HepG2 (cell line): ENCODE results near the gene KCTD1. TPM values are rescaled to one million over a fixed set of nuclear protein-coding genes. Genes with fewer than 3 reads are reported as not detected.

Source experiments
- BCL6 ChIP-seq: IDR thresholded peaks from 2 replicates; pipeline ENCODE4 v1.6.1; 2016; ENCODE audit warnings: missing genetic modification reagents, missing compliant biosample characterization
- DPF2 ChIP-seq: sonication (generic); formaldehyde crosslinking; IDR thresholded peaks from 2 replicates; pipeline ENCODE4 v1.4.0; 2020; ENCODE audit warnings: mild to moderate bottlenecking, low read depth, missing genetic modification reagents, borderline replicate concordance
- EED ChIP-seq: sonication (generic); formaldehyde crosslinking; IDR thresholded peaks from 2 replicates; pipeline ENCODE4 v1.5.0; 2020; ENCODE audit warnings: mild to moderate bottlenecking, missing genetic modification reagents
- FOXJ3 ChIP-seq: sonication (generic); formaldehyde crosslinking; IDR thresholded peaks from 2 replicates; pipeline ENCODE4 v1.4.0; 2020; ENCODE audit warnings: missing genetic modification reagents, mild to moderate bottlenecking, borderline replicate concordance
- FOXP4 ChIP-seq: sonication (generic); formaldehyde crosslinking; IDR thresholded peaks from 2 replicates; pipeline ENCODE4 v1.4.0; 2020; ENCODE audit warnings: missing genetic modification reagents
- GABPB1 ChIP-seq: IDR thresholded peaks from 2 replicates; pipeline ENCODE4 v1.6.1; 2016; ENCODE audit warnings: mild to moderate bottlenecking, missing genetic modification reagents, moderate library complexity, missing compliant biosample characterization
- GATAD1 ChIP-seq: IDR thresholded peaks from 2 replicates; pipeline ENCODE4 v1.6.1; 2016; ENCODE audit warnings: missing genetic modification reagents, missing compliant biosample characterization
- GTF3A ChIP-seq: sonication (generic); formaldehyde crosslinking; conservative IDR thresholded peaks from 2 replicates; pipeline ENCODE4 v1.4.0; 2020; ENCODE audit warnings: mild to moderate bottlenecking, missing genetic modification reagents
- JUN ChIP-seq: sonication (generic); formaldehyde crosslinking; IDR thresholded peaks from 2 replicates; pipeline ENCODE4 v1.4.0; 2020; ENCODE audit warnings: mild to moderate bottlenecking, missing genetic modification reagents
- KLF11 ChIP-seq: IDR thresholded peaks from 2 replicates; pipeline ENCODE4 v1.6.1; 2016; ENCODE audit warnings: missing compliant biosample characterization
- MAFF ChIP-seq: IDR thresholded peaks from 2 replicates; pipeline ENCODE4 v1.6.1; 2011; ENCODE audit warnings: low read depth, low read length, improper control_type of control experiment
- MTA1 ChIP-seq: sonication (generic); formaldehyde crosslinking; IDR thresholded peaks from 2 replicates; pipeline ENCODE4 v1.4.0; 2020; ENCODE audit warnings: missing genetic modification reagents, mild to moderate bottlenecking, borderline replicate concordance
- NCOA2 ChIP-seq: sonication (generic); formaldehyde crosslinking; IDR thresholded peaks from 2 replicates; pipeline ENCODE4 v1.8.0; 2022; ENCODE audit warnings: inconsistent platforms
- RAD21 ChIP-seq: fragments of 450-650 bp; formaldehyde crosslinking; IDR thresholded peaks from 2 replicates; pipeline ENCODE4 v1.5.0; 2020; ENCODE audit warnings: mild to moderate bottlenecking
- RXRB ChIP-seq: IDR thresholded peaks from 2 replicates; pipeline ENCODE4 v1.6.1; 2016; ENCODE audit warnings: borderline replicate concordance, missing genetic modification reagents, missing compliant biosample characterization
- SALL1 ChIP-seq: sonication (generic); formaldehyde crosslinking; IDR thresholded peaks from 2 replicates; pipeline ENCODE4 v1.8.0; 2022; ENCODE audit warnings: mild to moderate bottlenecking, missing genetic modification reagents
- SAP130 ChIP-seq: IDR thresholded peaks from 2 replicates; pipeline ENCODE4 v1.6.1; 2016; ENCODE audit warnings: low read depth
- SPEN ChIP-seq: sonication (generic); formaldehyde crosslinking; IDR thresholded peaks from 2 replicates; pipeline ENCODE4 v1.5.1; 2020; ENCODE audit warnings: low read depth, mild to moderate bottlenecking, missing genetic modification reagents
- THRA ChIP-seq: sonication (generic); formaldehyde crosslinking; IDR thresholded peaks from 2 replicates; pipeline ENCODE4 v1.4.0; 2020; ENCODE audit warnings: missing genetic modification reagents, borderline replicate concordance
- ZFP90 ChIP-seq: sonication (generic); formaldehyde crosslinking; IDR thresholded peaks from 2 replicates; pipeline ENCODE4 v1.8.0; 2022; ENCODE audit warnings: missing genetic modification reagents, mild to moderate bottlenecking, inconsistent platforms, borderline replicate concordance
- ZMYM2 ChIP-seq: sonication (generic); formaldehyde crosslinking; IDR thresholded peaks from 2 replicates; pipeline ENCODE4 v1.8.0; 2022; ENCODE audit warnings: mild to moderate bottlenecking, missing genetic modification reagents
- ZNF292 ChIP-seq: sonication (generic); formaldehyde crosslinking; IDR thresholded peaks from 2 replicates; pipeline ENCODE4 v1.8.1; 2022; ENCODE audit warnings: mild to moderate bottlenecking, low read depth, missing genetic modification reagents, borderline replicate concordance
- ZNF44 ChIP-seq: sonication (generic); formaldehyde crosslinking; IDR thresholded peaks from 2 replicates; pipeline ENCODE4 v1.5.1; 2020; ENCODE audit warnings: mild to moderate bottlenecking, missing genetic modification reagents
- ZNF460 ChIP-seq: sonication (generic); formaldehyde crosslinking; IDR thresholded peaks from 2 replicates; pipeline ENCODE4 v1.5.1; 2020; ENCODE audit warnings: missing genetic modification reagents, mild to moderate bottlenecking, borderline replicate concordance
- ZNF580 ChIP-seq: IDR thresholded peaks from 2 replicates; pipeline ENCODE4 v1.6.1; 2016; ENCODE audit warnings: low read depth, borderline replicate concordance
- ZNF644 ChIP-seq: IDR thresholded peaks from 2 replicates; pipeline ENCODE4 v1.6.1; 2016; ENCODE audit warnings: low read depth
- ZNF724P ChIP-seq: sonication (generic); formaldehyde crosslinking; IDR thresholded peaks from 2 replicates; pipeline ENCODE4 v1.8.0; 2022; ENCODE audit warnings: missing genetic modification reagents, borderline replicate concordance
- polyA plus RNA-seq, 8 experiments: library from polyadenylated mRNA; depleted of rRNA in 3 of 8; stranded (reverse) in 7 of 8; unstranded in 1 of 8; fragments of >200 nt; fragmentation: Illumina TruSeq in 4 of 8; extraction: Trizol in 4 of 8; gene quantifications; 2 replicates each; pipeline versions ENCODE4 v1.2.1 to v1.2.3, GENCODE V29; 2011 to 2016; ENCODE audit warnings: low read depth in 4 of 8, missing spikeins in 1 of 8, mixed read lengths in 1 of 8; ENCODE audit not compliant: insufficient read depth in 1 of 8
- total RNA-seq, 5 experiments: library from RNA; depleted of rRNA; stranded (reverse); fragments of >200 nt; fragmentation: Illumina TruSeq; extraction: Trizol; gene quantifications; 2 replicates each; pipeline ENCODE4 v1.2.3, GENCODE V29; 2016; ENCODE audit warnings: low read depth in 1 of 5

KCTD1 gene
- total and polyA plus RNA-seq, 2 of the 13 experiments (the other 11 are each of a cell fraction or from before 2014, with no cell fraction given) = 2.7 to 6.8 TPM

GRCh38 chr18:26491194-26491816, 57.0 kb downstream of the KCTD1 start (continued):
- TF ChIP-seq MAFF (no peak), FOXP4 (peak; percentile 83), GABPB1 (CRISPR knock-in tag) (peak; percentile 47), BCL6 (CRISPR knock-in tag) (peak; percentile 62; the same call in 1 of the 2 replicates), ZNF724P (CRISPR knock-in tag) (peak; percentile 27; the same call in 1 of the 2 replicates), ZNF292 (CRISPR knock-in tag) (peak; percentile 89; the same call in 1 of the 2 replicates), ZNF460 (no peak), SALL1 (CRISPR knock-in tag) (peak; percentile 95), FOXJ3 (peak; percentile 62), DPF2 (peak; percentile 90), GTF3A (CRISPR knock-in tag) (no peak), ZFP90 (CRISPR knock-in tag) (peak; percentile 71; the same call in 1 of the 2 replicates), EED (CRISPR knock-in tag) (no peak), ZMYM2 (CRISPR knock-in tag) (peak; percentile 87), ZNF580 (CRISPR knock-in tag) (no peak; the same call in 1 of the 2 replicates), SPEN (CRISPR knock-in tag) (peak; percentile 49; the same call in 1 of the 2 replicates), RAD21 (CRISPR knock-in tag) (peak; percentile 9; the same call in 1 of the 2 replicates), JUN (CRISPR knock-in tag) (0 out of 2 replicates have a peak, but pooled peaks have one; percentile 23), SAP130 (CRISPR knock-in tag) (peak; percentile 79), NCOA2 (CRISPR knock-in tag) (peak; percentile 85), ZNF44 (CRISPR knock-in tag) (0 out of 2 replicates have a peak, but pooled peaks have one; percentile 43), ZNF644 (peak; percentile 98), GATAD1 (peak; percentile 64), MTA1 (peak; percentile 73; the same call in 1 of the 2 replicates), THRA (CRISPR knock-in tag) (peak; percentile 76; the same call in 1 of the 2 replicates), RXRB (CRISPR knock-in tag) (peak; percentile 87), KLF11 (CRISPR knock-in tag) (0 out of 2 replicates have a peak, but pooled peaks have one; percentile 47)
